GM19452 (cell line): Measurements from ENCODE around the gene SHE.
A peak's percentile ranks its signal among the peaks of the same experiment; 100 is the strongest.

Experiments used
- ATAC-seq: cut with Tn5 transposase; IDR thresholded peaks from one replicate; pipeline ENCODE4 v1.9.1; 2021; ENCODE audit not compliant: unreplicated experiment

The SHE gene

GRCh38 chr1:154453161-154453560, 49.1 kb downstream of the SHE start:
- no peak for ATAC-seq

DNA sequence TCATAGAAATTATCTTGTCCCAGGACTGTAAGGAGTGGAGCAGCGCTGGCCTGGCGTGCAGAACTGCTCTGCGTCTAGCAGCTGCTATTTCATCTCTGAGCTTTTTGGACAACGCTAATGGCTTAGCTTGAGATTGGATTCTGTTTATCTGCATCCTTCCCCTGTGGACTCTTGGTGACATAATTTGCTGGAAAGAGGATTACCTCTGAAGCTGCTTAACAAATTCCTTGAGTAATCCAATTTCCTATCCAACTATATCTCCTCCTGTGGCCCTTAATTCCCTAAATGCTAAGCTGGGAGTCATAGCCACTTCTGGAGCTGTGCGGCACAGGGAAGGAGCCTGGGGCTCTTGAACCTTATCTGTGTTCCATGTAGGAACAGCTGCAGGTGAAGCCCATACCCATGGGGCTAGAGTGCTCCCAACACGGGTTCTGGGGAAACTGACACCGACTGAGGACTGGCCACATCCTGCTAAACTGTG, 53.8 kb downstream of the SHE start:
- no peak for ATAC-seq

GRCh38 chr1:154446789-154447188, 55.4 kb downstream of the SHE start:
- ATAC-seq, result no peak

- no peak for ATAC-seq
Measured at GRCh38 chr1:154446292-154446691, 55.9 kb downstream of the SHE start.

GRCh38 chr1:154445040-154445472, 57.2 kb downstream of the SHE start:
- peak; percentile 63 for ATAC-seq

DNA sequence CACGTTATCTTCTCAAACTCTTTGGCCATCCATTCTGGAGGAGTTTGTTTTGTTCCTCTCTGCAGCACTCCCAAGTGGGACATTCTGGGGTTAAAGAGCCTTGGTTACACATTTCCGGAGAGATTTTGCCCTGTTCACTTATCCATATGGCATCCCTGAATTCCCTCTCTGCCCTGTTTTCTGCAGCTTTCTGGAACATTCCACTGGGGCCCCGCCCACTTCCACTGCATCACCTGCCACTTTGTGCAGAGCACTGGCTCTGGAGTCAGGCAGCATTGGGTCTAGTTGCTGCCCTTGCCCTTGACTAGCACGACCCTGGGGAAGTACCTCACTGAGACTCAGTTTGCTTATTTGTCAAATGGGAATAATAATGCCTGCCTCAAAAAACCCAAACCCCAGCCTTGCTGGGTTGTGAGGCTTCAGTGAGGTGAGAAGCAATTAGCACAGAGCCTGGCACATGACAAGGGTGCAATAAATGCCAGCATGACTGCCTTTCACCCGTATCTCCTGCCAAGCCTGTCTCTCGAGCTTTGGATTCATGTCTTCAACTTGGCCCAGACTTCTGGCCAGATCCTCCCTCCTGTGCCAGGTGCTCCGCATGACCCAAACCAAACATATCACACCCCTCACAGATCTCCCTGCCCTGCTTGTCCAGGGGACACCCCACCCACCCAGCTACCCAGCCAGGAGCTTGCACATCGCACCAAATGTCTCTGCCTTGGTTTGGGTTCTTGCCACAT, 58.8 kb downstream of the SHE start:
- no peak for ATAC-seq

DNA sequence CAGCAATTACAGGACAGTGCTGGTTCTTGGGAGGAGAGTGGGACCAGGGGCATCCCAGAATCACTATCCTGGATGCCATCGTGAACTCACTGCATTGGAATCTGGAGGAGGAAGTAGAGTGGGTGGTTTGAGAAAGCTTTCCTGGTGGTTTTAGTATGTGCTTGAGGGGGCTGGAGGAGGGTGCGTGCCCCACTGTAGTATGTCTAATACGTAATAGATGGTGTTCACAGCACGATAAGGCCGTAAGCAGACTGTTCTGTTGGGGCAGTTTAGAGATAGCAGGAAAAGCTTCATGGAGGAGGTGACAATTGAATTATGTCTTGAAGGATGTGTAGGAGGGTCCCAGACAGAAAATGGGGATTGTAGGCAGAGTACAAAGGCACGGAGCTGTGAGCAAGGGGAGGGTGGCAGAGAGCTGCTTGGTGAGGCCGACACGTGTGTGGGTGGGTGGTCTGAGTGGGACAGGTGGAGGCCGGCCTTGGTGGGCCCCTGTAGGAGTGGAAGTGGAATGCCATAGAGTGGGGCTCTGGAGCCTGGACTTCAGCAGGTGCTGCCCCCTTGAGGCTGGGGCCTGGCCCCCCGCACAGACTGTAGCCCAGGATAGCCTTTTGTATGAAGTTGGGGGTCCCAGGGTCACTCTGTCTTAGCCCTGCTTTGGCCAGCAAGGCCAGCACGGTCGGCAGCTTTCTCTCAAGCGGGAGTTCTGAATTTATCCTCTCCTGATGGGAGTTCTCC, 60.0 kb downstream of the SHE start:
- ATAC-seq, result no peak

- no peak for ATAC-seq
Measured at GRCh38 chr1:154441241-154441888, 60.8 kb downstream of the SHE start.

- no peak for ATAC-seq
Measured at GRCh38 chr1:154440036-154440804, 62.0 kb downstream of the SHE start.

- no peak for ATAC-seq
Measured at GRCh38 chr1:154436433-154436832, 65.8 kb downstream of the SHE start.

- no peak for ATAC-seq
Measured at GRCh38 chr1:154435599-154436200, 66.5 kb downstream of the SHE start.

DNA sequence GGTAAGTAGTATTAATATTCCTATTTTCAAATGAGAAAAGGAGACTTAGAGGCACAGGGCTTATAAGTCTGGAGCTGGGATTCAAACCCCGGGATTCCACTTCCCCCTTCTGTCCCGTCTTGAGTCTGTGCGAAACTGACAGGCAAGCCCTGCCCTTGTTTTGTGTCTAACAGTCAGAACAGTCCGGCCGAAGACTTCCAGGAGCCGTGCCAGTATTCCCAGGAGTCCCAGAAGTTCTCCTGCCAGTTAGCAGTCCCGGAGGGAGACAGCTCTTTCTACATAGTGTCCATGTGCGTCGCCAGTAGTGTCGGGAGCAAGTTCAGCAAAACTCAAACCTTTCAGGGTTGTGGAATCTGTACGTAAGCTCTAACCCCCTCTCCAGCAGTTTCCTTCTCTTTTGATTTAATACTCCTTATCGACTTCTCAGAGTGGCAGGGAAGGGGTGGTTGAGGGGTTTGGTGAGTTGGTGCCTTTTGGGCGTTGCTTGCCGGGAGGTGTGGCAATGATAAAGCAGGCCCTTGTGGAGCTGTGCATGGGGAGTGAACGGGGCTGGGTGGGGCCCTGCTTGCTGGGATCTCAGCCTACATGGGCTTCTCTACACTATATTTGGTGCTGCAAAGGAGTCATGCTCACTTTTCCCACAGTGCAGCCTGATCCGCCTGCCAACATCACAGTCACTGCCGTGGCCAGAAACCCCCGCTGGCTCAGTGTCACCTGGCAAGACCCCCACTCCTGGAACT, 67.7 kb downstream of the SHE start:
- ATAC-seq, result no peak

DNA sequence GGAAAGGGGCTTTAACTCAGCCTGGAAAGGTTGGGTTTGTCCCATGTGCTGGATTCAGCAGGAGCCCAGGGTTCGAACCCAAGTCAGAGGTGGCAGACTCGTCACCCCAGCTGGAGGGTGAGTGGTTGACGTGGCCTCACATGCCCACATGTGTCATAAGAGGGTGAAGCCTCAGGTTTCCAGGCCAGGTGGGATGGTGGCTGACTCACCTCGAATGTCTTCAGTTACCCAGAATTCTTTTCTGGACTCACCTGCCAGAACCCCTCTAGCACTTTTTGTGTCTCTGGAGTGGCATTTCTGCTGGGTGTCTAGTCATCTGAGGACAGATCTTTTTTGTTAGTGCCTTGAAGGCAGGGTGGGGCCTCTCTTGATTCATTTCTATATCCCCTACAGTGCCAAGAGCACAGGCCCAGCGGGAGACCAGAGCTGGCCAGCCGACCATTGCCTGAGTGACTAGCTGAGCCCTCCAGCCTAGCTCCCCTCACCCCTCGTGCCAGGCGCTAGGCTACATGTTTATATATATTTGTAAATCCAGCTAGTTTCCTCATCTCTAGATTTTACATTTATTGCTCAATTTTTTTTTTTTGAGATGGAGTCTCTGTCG, 68.9 kb downstream of the SHE start:
- ATAC-seq, result no peak

DNA sequence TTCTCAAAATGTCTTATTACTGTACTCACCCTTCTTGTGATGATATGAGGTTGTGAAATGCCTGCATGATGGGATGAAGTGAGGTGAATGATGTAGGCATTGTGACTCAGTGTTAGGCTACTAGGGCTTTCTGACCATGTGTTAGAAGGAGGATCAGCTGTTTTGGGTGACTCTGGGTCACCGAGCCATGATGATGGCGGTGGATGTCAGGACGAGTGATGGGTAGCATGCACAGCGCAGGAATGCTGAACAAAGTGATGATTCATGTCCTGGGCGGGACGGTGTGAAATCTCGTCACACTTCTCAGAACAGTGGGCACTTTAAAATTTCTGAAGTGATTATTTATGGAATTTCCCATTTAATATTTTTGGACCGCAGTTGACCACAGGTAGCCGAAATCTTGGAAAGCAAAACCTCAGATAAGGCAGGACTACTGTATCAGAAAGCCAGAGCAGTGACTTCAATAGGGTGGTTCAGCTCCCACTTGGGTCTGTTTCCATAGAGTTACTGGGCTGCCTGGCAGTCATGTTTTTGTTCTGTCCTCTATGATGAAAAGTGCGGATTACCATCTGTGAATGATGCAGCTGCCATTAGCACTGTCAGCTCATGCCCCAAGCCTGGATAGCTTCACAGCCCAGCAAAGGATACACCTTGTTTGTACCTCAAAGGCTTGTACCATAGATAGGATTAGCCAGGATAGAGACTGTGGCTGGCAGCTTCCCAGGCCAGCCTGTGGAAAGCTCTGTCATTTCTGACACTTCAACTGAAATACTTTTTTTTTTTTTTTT, 70.4 kb downstream of the SHE start:
- no peak for ATAC-seq

DNA sequence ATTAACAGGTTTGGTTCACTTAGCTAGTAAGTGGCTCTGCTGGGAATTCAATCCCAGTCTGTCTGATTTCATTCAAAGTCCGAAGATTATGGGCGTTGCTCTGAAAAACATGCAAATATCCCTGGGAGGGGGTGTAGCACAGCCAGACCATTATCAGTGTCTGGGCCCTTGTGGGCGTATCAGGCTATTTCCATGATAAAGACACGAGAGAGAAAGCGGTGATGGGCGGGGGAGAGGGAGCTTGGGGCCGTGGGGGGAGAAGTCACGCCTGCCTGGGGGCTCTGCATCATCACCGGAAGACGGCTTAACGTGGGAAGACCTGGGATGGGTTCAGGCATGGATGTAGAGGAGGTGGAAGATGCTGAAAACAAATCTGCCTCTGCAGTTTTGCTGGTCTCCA, 71.3 kb downstream of the SHE start:
- no peak for ATAC-seq

DNA sequence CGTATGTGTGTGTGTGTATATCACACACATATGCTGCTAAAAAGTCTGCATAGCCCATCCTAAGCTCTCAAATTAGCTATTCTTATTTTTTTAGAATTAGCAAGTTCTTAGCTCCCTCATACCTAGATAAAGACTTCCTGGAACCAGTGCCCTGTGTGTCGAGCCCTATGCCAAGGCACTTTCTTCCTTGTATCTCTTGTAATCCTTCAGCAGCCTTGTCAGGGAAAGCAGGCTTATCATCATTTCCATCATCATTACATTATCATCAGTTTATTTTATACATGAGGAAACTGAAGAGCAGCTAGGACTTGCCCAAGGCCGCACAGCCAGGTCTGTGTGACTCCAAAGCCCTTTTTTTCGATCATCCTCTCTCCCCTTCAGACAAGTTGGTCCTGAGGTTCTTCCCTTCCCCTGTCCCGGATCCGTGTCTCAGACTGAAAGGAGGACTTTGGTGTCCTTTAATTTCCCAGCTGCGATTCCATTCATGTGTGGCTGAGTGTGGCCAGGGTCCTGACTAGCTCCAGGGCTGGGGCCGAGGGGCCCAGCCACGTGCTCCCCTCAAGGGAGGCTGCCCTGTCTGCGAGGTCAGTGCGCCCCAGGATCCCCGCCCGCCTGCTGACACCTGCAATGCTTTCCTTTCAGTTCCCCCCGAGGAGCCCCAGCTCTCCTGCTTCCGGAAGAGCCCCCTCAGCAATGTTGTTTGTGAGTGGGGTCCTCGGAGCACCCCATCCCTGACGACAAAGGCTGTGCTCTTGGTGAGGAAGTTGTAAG, 72.2 kb downstream of the SHE start:
- ATAC-seq, result no peak
